Panc1 (cell line): ENCODE results near the gene F2. TPM values are rescaled to one million over a fixed set of nuclear protein-coding genes. Genes with fewer than 3 reads are reported as not detected.

Experiments used
- ATAC-seq: fragments of 200-7000 bp; cut with Tn5 transposase; 2 replicates; pipeline ENCODE4 v1.9.1; 2020; ENCODE audit warnings: mild to moderate bottlenecking, moderate library complexity
- BruUV-seq: library from RNA; stranded (reverse); fragments of 400-500 nt; replicated peaks from 2 replicates; lab custom pipeline; 2021; lab: Mats Ljungman, UMichigan
- CTCF ChIA-PET: fragments of 300-600 bp; sonication (Branson Sonifier 250); formaldehyde crosslinking; loops from one replicate; lab custom pipeline; 2022; ENCODE audit warnings: antibody characterized with exemption; lab: Charles Lee
- POLR2A ChIA-PET: fragments of 300-600 bp; sonication (Branson Sonifier 250); formaldehyde crosslinking; loops from one replicate; lab custom pipeline; 2022; ENCODE audit warnings: antibody characterized with exemption; lab: Charles Lee
- DNase-seq: peaks from one replicate; pipeline ENCODE4 v3.0.0-alpha.2; 2010; ENCODE audit warnings: low read depth, low spot score
- H3K27ac ChIP-seq: 2 replicates; pipeline ENCODE4 v1.5.1; 2011; ENCODE audit warnings: mild to moderate bottlenecking, low read length, inconsistent platforms
- H3K27me3 ChIP-seq: fragments of 200-500 bp; sonication (Bioruptor generic); 2 replicates; pipeline ENCODE4 v1.6.0; 2014; ENCODE audit warnings: low read length, inconsistent platforms; ENCODE audit not compliant: control insufficient read depth, insufficient read depth
- H3K36me3 ChIP-seq: fragments of 200-500 bp; sonication (Bioruptor generic); 2 replicates; pipeline ENCODE4 v1.5.1; 2014; ENCODE audit warnings: inconsistent platforms, mild to moderate bottlenecking, low read length, moderate library complexity; ENCODE audit not compliant: control insufficient read depth, insufficient read depth
- H3K4me1 ChIP-seq: 2 replicates; pipeline ENCODE4 v1.5.1; 2011; ENCODE audit warnings: inconsistent platforms, mild to moderate bottlenecking, low read length, moderate library complexity; ENCODE audit not compliant: control insufficient read depth, insufficient read depth
- H3K4me3 ChIP-seq, 2 experiments: 2 replicates each; pipeline ENCODE4 v1.5.1; 2011 to 2012; ENCODE audit warnings: low read depth in 2 of 2, low read length in 2 of 2, mild to moderate bottlenecking in 2 of 2, inconsistent platforms in 1 of 2, moderate library complexity in 1 of 2
- H3K9me3 ChIP-seq: fragments of 200-500 bp; sonication (Bioruptor generic); 2 replicates; pipeline ENCODE4 v1.5.1; 2014; ENCODE audit warnings: low read depth, mild to moderate bottlenecking, inconsistent platforms, low read length, moderate library complexity; ENCODE audit not compliant: control insufficient read depth, insufficient read depth
- POLR2AphosphoS5 ChIP-seq: IDR thresholded peaks from 2 replicates; pipeline ENCODE4 v1.6.1; 2012; ENCODE audit warnings: mild to moderate bottlenecking, low read depth, low read length, moderate library complexity
- SIN3A ChIP-seq: IDR thresholded peaks from 2 replicates; pipeline ENCODE4 v1.6.1; 2012; ENCODE audit warnings: low read depth, mild to moderate bottlenecking, low read length, moderate library complexity, borderline replicate concordance; ENCODE audit not compliant: insufficient read depth
- TCF7L2 ChIP-seq: IDR thresholded peaks from 2 replicates; pipeline ENCODE4 v1.6.1; 2011; ENCODE audit warnings: mild to moderate bottlenecking, low read depth, low read length, inconsistent platforms
- in situ Hi-C: cut with HindIII; loops from 2 replicates; pipeline ENCODE4 v1.10.0; 2016; ENCODE audit warnings: low sequenced_read_pairs, low pct_unique_long_range_greater_than_20kb
- intact Hi-C: fragments of 100-400 bp; cut with micrococcal nuclease; formaldehyde crosslinking; loops from one replicate; pipeline ENCODE4 v1.10.0; 2022; ENCODE audit not compliant: unreplicated experiment
- total RNA-seq: library from RNA; stranded (reverse); gene quantifications from one replicate; pipeline ENCODE4 v1.2.1, GENCODE V29; 2021; ENCODE audit not compliant: unreplicated experiment
- TF ChIP-seq, protein P1 (sequence below): fragments of 450-650 bp; IDR thresholded peaks from 2 replicates; pipeline ENCODE4 v1.5.1; 2017; ENCODE audit warnings: mild to moderate bottlenecking
- TF ChIP-seq, protein P2 (sequence below), 2 experiments: IDR thresholded peaks; 2 replicates each; pipeline ENCODE4 v1.6.1; 2011 to 2012; ENCODE audit warnings: low read depth in 2 of 2, control low read depth in 1 of 2, low read length in 1 of 2, mild to moderate bottlenecking in 1 of 2, moderate library complexity in 1 of 2; ENCODE audit not compliant: insufficient read depth in 1 of 2

Gene F2
- total RNA-seq, 1 experiment from 2014 or later: 0.64 TPM

DNA sequence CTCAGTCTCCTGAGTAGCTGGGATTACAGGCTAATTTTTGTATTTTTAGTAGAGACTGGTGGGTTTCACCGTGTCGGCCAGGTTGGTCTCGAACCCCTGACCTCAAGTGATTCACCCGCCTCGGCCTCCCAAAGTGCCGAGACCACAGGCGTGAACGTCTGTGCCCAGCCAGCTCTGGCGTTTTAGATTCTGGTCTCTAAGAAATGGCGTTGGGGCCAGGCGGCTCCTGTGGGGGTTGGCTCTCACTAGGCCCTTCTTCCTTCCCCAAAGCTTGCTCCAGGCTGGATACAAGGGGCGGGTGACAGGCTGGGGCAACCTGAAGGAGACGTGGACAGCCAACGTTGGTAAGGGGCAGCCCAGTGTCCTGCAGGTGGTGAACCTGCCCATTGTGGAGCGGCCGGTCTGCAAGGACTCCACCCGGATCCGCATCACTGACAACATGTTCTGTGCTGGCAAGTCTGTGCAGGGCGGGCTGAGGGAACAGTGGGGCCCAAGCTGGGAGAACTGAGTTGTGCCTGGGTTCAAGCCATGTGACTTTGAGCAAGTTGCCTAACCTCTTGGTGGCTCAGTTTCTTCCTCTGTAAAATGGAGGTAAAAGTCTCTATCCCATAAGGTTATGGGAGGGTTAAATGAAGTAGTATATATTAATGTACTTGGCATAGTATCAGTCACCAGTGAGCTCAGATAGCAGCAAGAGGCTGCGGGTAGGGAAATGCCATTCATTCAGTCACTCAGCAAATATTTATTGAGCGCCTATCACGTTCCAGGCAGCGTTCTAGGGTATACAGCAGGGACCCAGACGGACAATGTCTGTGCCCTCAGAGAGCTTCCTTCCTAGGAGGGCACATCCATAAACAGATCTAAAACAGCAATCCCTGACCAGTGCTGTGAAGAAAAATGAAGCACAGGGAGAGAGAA lies 10.4 kb downstream of the F2 start (continued):
- no peak for TF ChIP-seq POLR2AphosphoS5

- DNase-seq (no peak), ATAC-seq (no peak)
- BruUV-seq: no TSS peak
- ChIA-PET POLR2A (no interaction called here), CTCF (no interaction called here)
- TF ChIP-seq SIN3A: no peak
- TF ChIP-seq, protein P1, sequence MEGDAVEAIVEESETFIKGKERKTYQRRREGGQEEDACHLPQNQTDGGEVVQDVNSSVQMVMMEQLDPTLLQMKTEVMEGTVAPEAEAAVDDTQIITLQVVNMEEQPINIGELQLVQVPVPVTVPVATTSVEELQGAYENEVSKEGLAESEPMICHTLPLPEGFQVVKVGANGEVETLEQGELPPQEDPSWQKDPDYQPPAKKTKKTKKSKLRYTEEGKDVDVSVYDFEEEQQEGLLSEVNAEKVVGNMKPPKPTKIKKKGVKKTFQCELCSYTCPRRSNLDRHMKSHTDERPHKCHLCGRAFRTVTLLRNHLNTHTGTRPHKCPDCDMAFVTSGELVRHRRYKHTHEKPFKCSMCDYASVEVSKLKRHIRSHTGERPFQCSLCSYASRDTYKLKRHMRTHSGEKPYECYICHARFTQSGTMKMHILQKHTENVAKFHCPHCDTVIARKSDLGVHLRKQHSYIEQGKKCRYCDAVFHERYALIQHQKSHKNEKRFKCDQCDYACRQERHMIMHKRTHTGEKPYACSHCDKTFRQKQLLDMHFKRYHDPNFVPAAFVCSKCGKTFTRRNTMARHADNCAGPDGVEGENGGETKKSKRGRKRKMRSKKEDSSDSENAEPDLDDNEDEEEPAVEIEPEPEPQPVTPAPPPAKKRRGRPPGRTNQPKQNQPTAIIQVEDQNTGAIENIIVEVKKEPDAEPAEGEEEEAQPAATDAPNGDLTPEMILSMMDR: no peak
- no peak for TF ChIP-seq POLR2AphosphoS5
- TF ChIP-seq TCF7L2: no peak
- TF ChIP-seq, protein P2, sequence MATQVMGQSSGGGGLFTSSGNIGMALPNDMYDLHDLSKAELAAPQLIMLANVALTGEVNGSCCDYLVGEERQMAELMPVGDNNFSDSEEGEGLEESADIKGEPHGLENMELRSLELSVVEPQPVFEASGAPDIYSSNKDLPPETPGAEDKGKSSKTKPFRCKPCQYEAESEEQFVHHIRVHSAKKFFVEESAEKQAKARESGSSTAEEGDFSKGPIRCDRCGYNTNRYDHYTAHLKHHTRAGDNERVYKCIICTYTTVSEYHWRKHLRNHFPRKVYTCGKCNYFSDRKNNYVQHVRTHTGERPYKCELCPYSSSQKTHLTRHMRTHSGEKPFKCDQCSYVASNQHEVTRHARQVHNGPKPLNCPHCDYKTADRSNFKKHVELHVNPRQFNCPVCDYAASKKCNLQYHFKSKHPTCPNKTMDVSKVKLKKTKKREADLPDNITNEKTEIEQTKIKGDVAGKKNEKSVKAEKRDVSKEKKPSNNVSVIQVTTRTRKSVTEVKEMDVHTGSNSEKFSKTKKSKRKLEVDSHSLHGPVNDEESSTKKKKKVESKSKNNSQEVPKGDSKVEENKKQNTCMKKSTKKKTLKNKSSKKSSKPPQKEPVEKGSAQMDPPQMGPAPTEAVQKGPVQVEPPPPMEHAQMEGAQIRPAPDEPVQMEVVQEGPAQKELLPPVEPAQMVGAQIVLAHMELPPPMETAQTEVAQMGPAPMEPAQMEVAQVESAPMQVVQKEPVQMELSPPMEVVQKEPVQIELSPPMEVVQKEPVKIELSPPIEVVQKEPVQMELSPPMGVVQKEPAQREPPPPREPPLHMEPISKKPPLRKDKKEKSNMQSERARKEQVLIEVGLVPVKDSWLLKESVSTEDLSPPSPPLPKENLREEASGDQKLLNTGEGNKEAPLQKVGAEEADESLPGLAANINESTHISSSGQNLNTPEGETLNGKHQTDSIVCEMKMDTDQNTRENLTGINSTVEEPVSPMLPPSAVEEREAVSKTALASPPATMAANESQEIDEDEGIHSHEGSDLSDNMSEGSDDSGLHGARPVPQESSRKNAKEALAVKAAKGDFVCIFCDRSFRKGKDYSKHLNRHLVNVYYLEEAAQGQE (IDR thresholded peaks at IDR 0.05; ENCODE audit: insufficient read depth in 1 of 2, low read depth in 2 of 2, low read length in 1 of 2): no peak
- in situ Hi-C loops (no loop called here), intact Hi-C loops (no loop called here)
- H3K4me3 ChIP-seq: no peak overlapping the region
- no peaks in the 10 kb centered on the region for H3K36me3 ChIP-seq
- no peaks in the 10 kb centered on the region for H3K9me3 ChIP-seq
- no peak overlapping the region for H3K27ac ChIP-seq
- H3K27me3 ChIP-seq: no peaks in the 10 kb centered on the region
- H3K4me1 ChIP-seq: no peaks in the 10 kb centered on the region
These were observed 12.5 kb downstream of the F2 start for GRCh38 chr11:46731545-46731944.

- Histone ChIP-seq H3K36me3 (no peaks in the 10 kb centered on the region), H3K4me1 (no peaks in the 10 kb centered on the region), H3K27ac (no peak overlapping the region), H3K4me3 (no peak overlapping the region), H3K27me3 (no peaks in the 10 kb centered on the region), H3K9me3 (no peaks in the 10 kb centered on the region)
- POLR2A ChIA-PET: interaction anchor here (0.6 kb wide), 1 partner anchor 17 kb away, joined by 5 read pairs; no protein-coding TSS in a partner anchor
- BruUV-seq: no TSS peak
- ATAC-seq (no peak), DNase-seq (no peak)
- in situ Hi-C loops: no loop called here
- intact Hi-C loops: no loop called here
- TF ChIP-seq POLR2AphosphoS5 (no peak), TCF7L2 (no peak), SIN3A (no peak)
- TF ChIP-seq, protein P1: no peak
- TF ChIP-seq, protein P2 (IDR thresholded peaks at IDR 0.05; ENCODE audit: insufficient read depth in 1 of 2, low read depth in 2 of 2, low read length in 1 of 2): no peak
- CTCF ChIA-PET: no interaction called here
These were observed 14.2 kb downstream of the F2 start for GRCh38 chr11:46733234-46733633.
